GM12874 (cell line): Measurements from ENCODE around the gene SRPRB.

ENCODE experiments used
- CTCF ChIP-seq: IDR thresholded peaks from 2 replicates; pipeline ENCODE4 v1.5.1; 2011; ENCODE audit warnings: low read depth, mild to moderate bottlenecking, control low read depth, low read length, moderate library complexity; ENCODE audit not compliant: insufficient read depth

SRPRB gene

GRCh38 chr3:133866141-133866540, 60.5 kb downstream of the SRPRB start:
- TF ChIP-seq CTCF: no peak

- no peak for TF ChIP-seq CTCF
Observed at GRCh38 chr3:133868186-133868585, 62.6 kb downstream of the SRPRB start.

GRCh38 chr3:133868758-133869475, 63.3 kb downstream of the SRPRB start:
- no peak for TF ChIP-seq CTCF

- TF ChIP-seq CTCF: no peak
Observed at GRCh38 chr3:133869586-133869985, 64.0 kb downstream of the SRPRB start.

GRCh38 chr3:133870822-133871221, 65.2 kb downstream of the SRPRB start:
- no peak for TF ChIP-seq CTCF
